GM19238 (cell line): ENCODE measurements around the gene ZNF487.
"Not testable (repeated sequence)": the region's sequence is repeated elsewhere in the genome, so short reads cannot be mapped to it uniquely, and the experiment has no call there.

Source experiments
- DNase-seq: peaks from one replicate; pipeline ENCODE4 v3.0.0; 2011; ENCODE audit warnings: low spot score; ENCODE audit not compliant: insufficient read length

The ZNF487 gene

GRCh38 chr10:43430926-43431663, 5.8 kb upstream of the ZNF487 start:
- no peak for DNase-seq

DNA sequence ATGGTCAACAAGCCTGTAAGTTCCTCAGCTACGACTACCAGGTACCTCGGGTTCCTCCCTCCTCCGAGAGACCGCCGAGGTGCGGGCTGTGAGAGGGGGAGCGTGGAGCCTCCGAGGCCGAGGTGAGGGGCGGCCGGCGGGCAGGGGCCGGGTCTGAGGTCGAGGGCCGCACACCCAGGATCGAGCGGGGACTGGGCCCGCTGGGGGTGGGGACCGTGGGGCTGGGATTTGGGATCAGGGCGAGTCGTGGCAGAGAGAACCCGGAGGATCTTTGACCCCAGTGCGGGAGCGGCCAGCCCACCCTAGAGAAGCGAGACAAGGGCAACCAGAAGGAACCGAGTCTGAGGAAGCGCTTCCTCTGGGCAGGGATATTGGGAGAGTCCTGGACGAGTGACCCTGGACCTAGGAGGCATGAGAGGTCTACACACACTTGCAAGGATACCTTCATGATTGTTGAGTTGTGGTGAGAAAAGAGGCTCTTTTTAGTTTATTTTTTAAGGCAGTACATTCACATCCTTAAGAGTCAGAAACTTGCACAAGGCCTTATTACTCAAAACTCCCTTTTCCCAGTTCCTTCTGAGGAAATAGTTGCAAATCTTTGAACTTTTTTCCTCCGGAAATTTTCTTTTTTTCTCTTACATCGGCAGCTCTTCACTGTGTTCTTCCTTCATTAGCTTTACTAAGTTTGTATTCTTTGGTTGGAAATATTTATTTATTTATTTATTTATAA, 395 bp downstream of the ZNF487 start:
- DNase-seq, result no peak

DNA sequence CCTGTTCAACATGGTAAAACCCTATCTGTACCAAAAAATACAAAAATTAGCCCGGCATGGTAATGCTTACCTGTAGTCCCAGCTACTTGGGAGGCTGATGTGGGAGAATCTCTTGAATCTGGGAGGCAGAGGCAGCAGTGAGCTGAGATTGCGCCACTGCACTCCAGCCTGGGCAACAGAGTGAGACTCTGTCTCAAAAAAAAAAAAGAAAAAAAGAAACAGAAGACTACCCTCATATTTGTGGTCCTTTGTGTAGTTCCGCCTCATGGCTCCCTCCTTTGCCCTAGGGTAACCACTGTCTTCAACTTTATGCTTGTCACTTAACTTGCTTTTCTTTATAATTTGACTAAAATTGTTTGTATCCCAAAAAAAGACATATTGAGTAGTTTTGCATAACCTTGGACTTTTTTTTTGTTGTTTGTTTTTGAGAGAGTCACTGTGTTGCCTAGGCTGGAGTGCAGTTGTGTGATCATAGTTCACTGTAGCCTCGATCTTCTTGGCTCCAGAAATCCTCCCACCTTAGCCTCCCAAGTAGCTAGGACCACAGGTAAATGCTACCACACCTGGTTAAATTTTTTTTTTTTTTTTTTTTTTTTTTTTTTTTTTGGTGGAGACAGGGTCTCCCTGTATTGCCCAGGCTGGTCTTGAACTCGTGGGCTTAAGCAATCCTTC, 3.7 kb downstream of the ZNF487 start:
- DNase-seq, result no peak

GRCh38 chr10:43444323-43444722, 7.4 kb downstream of the ZNF487 start:
- DNase-seq, result no peak

DNA sequence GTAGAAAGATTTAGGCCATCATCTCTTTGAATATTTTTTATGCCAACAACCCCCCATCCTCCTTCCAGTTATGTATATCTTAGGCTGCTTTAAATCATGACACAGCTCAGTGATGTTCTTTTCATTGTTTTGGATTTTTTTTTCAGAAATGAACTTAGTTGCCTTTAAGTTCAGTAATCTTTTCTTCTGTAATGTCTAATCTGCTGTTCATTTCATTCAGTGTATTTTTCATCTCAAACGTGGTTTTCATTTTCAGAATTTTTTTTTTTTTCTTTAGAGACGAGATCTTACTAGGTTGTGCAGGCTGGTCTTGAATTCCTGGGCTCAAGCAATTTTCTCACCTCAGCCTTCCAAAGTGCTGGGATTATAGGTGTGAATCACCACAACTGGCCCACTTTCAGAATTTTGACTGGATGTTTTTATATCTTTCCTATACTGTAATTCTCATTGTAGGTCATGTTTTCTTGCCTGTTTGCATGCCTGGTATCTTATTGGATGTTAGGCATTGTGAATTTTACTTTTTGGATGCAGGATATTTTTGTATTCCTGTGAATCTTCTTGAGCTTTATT, 8.1 kb downstream of the ZNF487 start:
- no peak for DNase-seq

DNA sequence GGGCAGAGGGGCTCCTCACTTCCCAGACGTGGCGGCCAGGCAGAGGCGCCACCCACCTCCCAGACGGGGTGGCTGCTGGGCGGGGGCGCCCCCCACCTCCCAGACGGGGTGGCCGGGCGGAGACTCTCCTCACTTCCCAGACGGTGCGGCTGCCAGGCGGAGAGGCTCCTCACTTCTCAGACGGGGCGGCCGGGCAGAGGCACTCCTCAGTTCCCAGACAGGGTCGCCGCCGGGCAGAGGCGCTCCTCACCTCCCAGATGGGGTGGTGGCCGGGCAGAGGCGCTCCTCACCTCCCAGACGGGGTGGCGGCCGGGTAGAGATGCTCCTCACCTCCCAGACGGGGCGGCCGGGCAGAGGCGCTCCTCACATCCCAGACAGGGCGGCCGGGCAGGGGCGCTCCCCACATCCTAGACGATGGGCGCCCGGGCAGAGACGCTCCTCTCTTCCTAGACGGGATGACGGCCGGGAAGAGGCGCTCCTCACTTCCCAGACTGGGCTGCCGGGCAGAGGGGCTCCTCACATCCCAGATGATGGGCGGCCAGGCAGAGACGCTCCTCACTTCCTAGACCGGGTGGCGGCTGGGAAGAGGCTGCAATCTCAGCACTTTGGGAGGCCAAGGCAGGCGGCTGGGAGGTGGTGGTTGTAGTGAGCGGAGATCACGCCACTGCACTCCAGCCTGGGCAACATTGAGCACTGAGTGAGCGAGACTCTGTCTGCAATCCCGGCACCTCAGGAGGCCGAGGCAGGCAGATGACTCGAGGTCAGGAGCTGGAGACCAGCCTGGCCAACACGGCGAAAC, 9.5 kb downstream of the ZNF487 start:
- not testable (repeated sequence) for DNase-seq

DNA sequence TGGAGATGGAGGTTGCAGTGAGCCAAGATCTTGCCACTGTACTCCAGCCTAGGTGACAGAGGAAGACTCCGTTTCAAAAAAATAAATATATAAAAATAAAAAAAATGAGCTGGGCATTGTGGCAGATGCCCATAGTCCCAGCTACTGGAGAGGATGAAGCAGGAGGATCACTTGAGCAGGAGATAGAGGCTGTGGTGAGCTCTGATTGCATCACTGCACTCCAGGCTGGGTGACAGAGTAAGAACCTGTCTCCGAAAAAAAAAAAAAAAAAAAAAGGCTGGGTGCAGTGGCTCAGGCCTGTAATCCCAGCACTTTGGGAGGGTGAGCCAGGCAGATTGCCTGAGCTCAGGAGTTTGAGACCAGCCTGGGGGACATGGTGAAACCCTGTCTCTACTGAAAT, 11.8 kb downstream of the ZNF487 start:
- DNase-seq, result no peak

GRCh38 chr10:43452356-43452914, 15.5 kb downstream of the ZNF487 start:
- no peak for DNase-seq

GRCh38 chr10:43453266-43453831, 16.4 kb downstream of the ZNF487 start:
- no peak for DNase-seq

GRCh38 chr10:43454025-43454424, 17.1 kb downstream of the ZNF487 start:
- not testable (repeated sequence) for DNase-seq

DNA sequence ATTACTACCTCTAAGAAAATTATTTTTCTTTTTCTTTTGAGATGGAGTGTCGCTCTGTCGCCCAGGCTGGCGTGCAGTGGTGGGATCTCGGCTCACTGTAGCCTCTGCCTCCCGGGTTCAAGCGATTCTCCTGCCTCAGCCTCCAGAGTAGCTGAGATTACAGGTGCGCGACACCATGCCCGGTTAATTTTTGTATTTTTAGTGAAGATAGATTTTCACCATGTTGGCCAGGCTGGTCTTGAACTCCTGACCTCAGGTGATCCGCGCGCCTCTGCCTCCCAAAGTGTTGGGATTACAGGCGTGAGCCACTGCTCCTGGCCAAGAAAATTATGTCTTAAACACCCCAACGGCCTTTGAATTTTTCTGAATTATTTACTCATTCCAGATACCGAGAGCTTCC, 19.6 kb downstream of the ZNF487 start:
- DNase-seq, result not testable (repeated sequence)

DNA sequence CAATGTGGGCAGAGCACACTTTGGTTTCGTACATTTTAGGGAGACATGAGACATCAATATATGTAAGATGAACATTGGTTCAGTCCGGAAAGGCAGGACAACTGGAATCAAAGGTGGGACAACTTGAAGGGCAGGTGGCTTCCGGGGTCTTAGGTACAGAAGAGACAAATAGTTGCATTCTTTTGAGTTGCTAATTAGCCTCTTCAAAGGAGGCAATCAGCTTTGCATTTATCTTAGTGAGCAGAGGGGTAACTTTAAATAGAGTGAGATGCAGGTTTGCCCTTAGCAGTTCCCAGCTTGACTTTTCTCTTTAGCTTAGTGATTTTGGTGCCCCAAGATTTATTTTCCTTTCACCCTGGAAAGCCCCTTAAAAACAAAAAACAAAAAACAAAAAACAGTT, 21.3 kb downstream of the ZNF487 start:
- no peak for DNase-seq

DNA sequence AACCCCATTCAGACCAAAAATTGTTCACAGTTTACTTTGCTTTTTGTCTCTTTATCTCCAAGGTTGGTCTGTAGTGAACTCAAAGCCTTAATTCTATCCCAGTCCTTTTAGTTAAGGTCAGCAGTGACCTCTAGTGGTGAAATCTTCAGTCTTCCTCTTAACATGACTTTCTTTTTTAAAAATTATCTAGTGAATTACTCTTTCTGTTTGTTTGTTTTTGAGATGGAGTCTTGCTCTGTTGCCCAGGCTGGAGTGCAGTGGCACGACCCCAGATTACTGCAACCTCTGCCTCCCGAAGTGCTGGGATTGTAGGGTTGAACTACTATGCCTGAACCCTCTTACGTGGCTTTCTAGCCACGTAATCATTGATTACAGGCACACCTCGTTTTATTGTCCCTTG, 25.0 kb downstream of the ZNF487 start:
- DNase-seq, result no peak

GRCh38 chr10:43465086-43465735, 28.3 kb downstream of the ZNF487 start:
- not testable (repeated sequence) for DNase-seq

DNA sequence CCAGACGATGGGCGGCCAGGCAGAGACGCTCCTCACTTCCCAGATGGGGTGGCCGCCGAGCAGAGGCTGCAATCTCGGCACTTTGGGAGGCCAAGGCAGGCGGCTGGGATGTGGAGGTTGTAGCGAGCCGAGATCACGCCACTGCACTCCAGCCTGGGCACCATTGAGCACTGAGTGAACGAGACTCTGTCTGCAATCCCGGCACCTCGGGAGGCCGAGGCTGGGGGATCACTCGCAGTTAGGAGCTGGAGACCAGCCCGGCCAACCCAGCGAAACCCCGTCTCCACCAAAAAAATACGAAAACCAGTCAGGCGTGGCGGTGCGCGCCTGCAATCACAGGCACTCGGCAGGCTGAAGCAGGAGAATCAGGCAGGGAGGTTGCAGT, 28.8 kb downstream of the ZNF487 start:
- not testable (repeated sequence) for DNase-seq

DNA sequence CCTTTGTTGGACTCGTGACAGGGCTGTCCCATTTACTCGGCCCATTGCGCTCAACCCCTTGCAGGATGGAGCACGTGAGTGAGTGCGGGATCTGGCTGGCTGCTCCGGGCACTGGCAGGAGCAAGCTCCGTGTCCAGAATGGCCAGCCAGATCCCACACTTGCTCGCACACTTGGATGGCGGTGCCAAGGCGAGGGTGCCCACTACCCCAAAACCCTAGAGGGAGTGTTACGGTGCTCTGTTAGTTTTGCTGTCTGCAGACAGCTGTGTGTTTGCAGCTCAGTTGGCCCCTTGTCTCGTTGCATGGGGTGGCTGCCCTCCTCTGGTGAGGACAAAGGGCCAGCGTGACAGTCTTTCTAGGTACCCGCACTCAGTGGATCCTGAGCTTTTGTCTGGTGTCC, 34.2 kb downstream of the ZNF487 start:
- DNase-seq, result no peak

- no peak for DNase-seq
Measured at GRCh38 chr10:43471935-43472720, 35.2 kb downstream of the ZNF487 start.

- DNase-seq, result no peak
Measured at GRCh38 chr10:43479275-43479674, 42.4 kb downstream of the ZNF487 start.
